Neuron (in vitro differentiated cells): ENCODE data around the gene MRPL55.

Experiments
- H2AFZ ChIP-seq: one replicate; pipeline ENCODE4 v1.6.1; 2013; ENCODE audit warnings: low read depth, mild to moderate bottlenecking, inconsistent platforms, low read length, moderate library complexity
- H3K27me3 ChIP-seq: one replicate; pipeline ENCODE4 v1.6.1; 2013; ENCODE audit warnings: low read length; ENCODE audit not compliant: insufficient read depth
- H3K36me3 ChIP-seq: one replicate; pipeline ENCODE4 v1.6.1; 2013; ENCODE audit warnings: low read length; ENCODE audit not compliant: insufficient read depth
- H3K4me1 ChIP-seq: one replicate; pipeline ENCODE4 v1.6.1; 2013; ENCODE audit warnings: low read length; ENCODE audit not compliant: insufficient read depth
- H3K4me3 ChIP-seq: 2 replicates; pipeline ENCODE4 v1.5.1; 2013; ENCODE audit warnings: mild to moderate bottlenecking, low read length, moderate library complexity
- H3K9me3 ChIP-seq: one replicate; pipeline ENCODE4 v1.6.1; 2013; ENCODE audit warnings: low read length

MRPL55 gene

GRCh38 chr1:228079013-228079412, 30.1 kb downstream of the MRPL55 start:
- no peak overlapping the region for H2AFZ ChIP-seq

GRCh38 chr1:228077565-228078330, 31.4 kb downstream of the MRPL55 start:
- Histone ChIP-seq H3K4me1 (peaks cover 19% of the 10 kb centered on the region), H3K9me3 (no peaks in the 10 kb centered on the region), H3K4me3 (no peak overlapping the region), H3K36me3 (no peaks in the 10 kb centered on the region), H3K27me3 (no peaks in the 10 kb centered on the region), H2AFZ (no peak overlapping the region)

More at GRCh38 chr1:228079013-228079412, 30.1 kb downstream of the MRPL55 start:
- Histone ChIP-seq H3K36me3 (no peaks in the 10 kb centered on the region), H3K27me3 (no peaks in the 10 kb centered on the region), H3K4me1 (peaks cover 12% of the 10 kb centered on the region), H3K4me3 (no peak overlapping the region), H3K9me3 (no peaks in the 10 kb centered on the region)

- Histone ChIP-seq H2AFZ (no peak overlapping the region), H3K36me3 (no peaks in the 10 kb centered on the region), H3K4me3 (no peak overlapping the region), H3K4me1 (peaks cover 19% of the 10 kb centered on the region), H3K9me3 (no peaks in the 10 kb centered on the region), H3K27me3 (no peaks in the 10 kb centered on the region)
Measured at GRCh38 chr1:228076796-228077430, 32.2 kb downstream of the MRPL55 start.

GRCh38 chr1:228075801-228076271, 33.3 kb downstream of the MRPL55 start:
- Histone ChIP-seq H3K27me3 (peaks cover under 1% of the 10 kb centered on the region), H3K36me3 (no peaks in the 10 kb centered on the region), H3K4me1 (peaks cover 12% of the 10 kb centered on the region), H3K9me3 (no peaks in the 10 kb centered on the region), H3K4me3 (no peak overlapping the region), H2AFZ (no peak overlapping the region)

GRCh38 chr1:228074954-228075730, 34.0 kb downstream of the MRPL55 start:
- no peak overlapping the region for H3K4me3 ChIP-seq
- peaks cover 8% of the 10 kb centered on the region for H3K27me3 ChIP-seq
- H2AFZ ChIP-seq: no peak overlapping the region
- no peaks in the 10 kb centered on the region for H3K9me3 ChIP-seq
- H3K4me1 ChIP-seq: peaks cover 12% of the 10 kb centered on the region
- no peaks in the 10 kb centered on the region for H3K36me3 ChIP-seq

GRCh38 chr1:228073857-228074545, 35.1 kb downstream of the MRPL55 start:
- Histone ChIP-seq H3K4me3 (no peak overlapping the region), H3K9me3 (no peaks in the 10 kb centered on the region), H3K4me1 (peaks cover 12% of the 10 kb centered on the region), H3K36me3 (no peaks in the 10 kb centered on the region), H3K27me3 (peaks cover 16% of the 10 kb centered on the region), H2AFZ (no peak overlapping the region)

GRCh38 chr1:228073061-228073856, 35.8 kb downstream of the MRPL55 start:
- Histone ChIP-seq H3K9me3 (no peaks in the 10 kb centered on the region), H3K4me3 (no peak overlapping the region), H3K27me3 (peaks cover 20% of the 10 kb centered on the region), H2AFZ (no peak overlapping the region), H3K4me1 (peaks cover 12% of the 10 kb centered on the region), H3K36me3 (no peaks in the 10 kb centered on the region)

- no peak overlapping the region for H2AFZ ChIP-seq
- H3K36me3 ChIP-seq: no peaks in the 10 kb centered on the region
- H3K4me3 ChIP-seq: no peak overlapping the region
- H3K4me1 ChIP-seq: peaks cover 12% of the 10 kb centered on the region
- H3K9me3 ChIP-seq: no peaks in the 10 kb centered on the region
- H3K27me3 ChIP-seq: peaks cover 23% of the 10 kb centered on the region
Measured at GRCh38 chr1:228072658-228073043, 36.4 kb downstream of the MRPL55 start.

- H3K27me3 ChIP-seq: peaks cover 28% of the 10 kb centered on the region
- no peak overlapping the region for H3K4me3 ChIP-seq
- no peaks in the 10 kb centered on the region for H3K9me3 ChIP-seq
- no peaks in the 10 kb centered on the region for H3K36me3 ChIP-seq
- H3K4me1 ChIP-seq: peaks cover 12% of the 10 kb centered on the region
- no peak overlapping the region for H2AFZ ChIP-seq
Measured at GRCh38 chr1:228071839-228072657, 37.1 kb downstream of the MRPL55 start.

- H3K4me1 ChIP-seq: peaks cover 12% of the 10 kb centered on the region
- no peak overlapping the region for H3K4me3 ChIP-seq
- H3K9me3 ChIP-seq: no peaks in the 10 kb centered on the region
- peaks cover 35% of the 10 kb centered on the region for H3K27me3 ChIP-seq
- no peaks in the 10 kb centered on the region for H3K36me3 ChIP-seq
- no peak overlapping the region for H2AFZ ChIP-seq
Measured at GRCh38 chr1:228070851-228071250, 38.2 kb downstream of the MRPL55 start.

GRCh38 chr1:228070173-228070572, 38.9 kb downstream of the MRPL55 start:
- Histone ChIP-seq H3K27me3 (peaks cover 41% of the 10 kb centered on the region), H3K4me1 (peaks cover 12% of the 10 kb centered on the region), H2AFZ (no peak overlapping the region), H3K4me3 (no peak overlapping the region), H3K36me3 (no peaks in the 10 kb centered on the region), H3K9me3 (no peaks in the 10 kb centered on the region)
